Smooth muscle cell (in vitro differentiated cells): ENCODE data around the gene ITIH1. TPM values are rescaled to one million over a fixed set of nuclear protein-coding genes. Genes with fewer than 3 reads are reported as not detected.

Experiments used
- DNase-seq: peaks from one replicate; lab custom pipeline; 2025; ENCODE audit not compliant: unreplicated experiment; lab: John Stamatoyannopoulos, UW
- H2AFZ ChIP-seq: fragments of 200-600 bp; sonication (generic); 2 replicates; pipeline ENCODE4 v1.6.0; 2016; ENCODE audit warnings: antibody characterized with exemption, low read depth, mild to moderate bottlenecking
- H3F3A ChIP-seq: fragments of 200-600 bp; sonication (generic); 2 replicates; pipeline ENCODE4 v1.6.0; 2017; ENCODE audit warnings: antibody characterized with exemption, low read depth
- H3K27ac ChIP-seq: fragments of 200-600 bp; sonication (generic); 2 replicates; pipeline ENCODE4 v1.5.1; 2016; ENCODE audit warnings: low read depth, mild to moderate bottlenecking
- H3K27me3 ChIP-seq: fragments of 200-600 bp; sonication (generic); 2 replicates; pipeline ENCODE4 v1.6.1; 2016; ENCODE audit warnings: low read depth, mild to moderate bottlenecking
- H3K36me3 ChIP-seq: fragments of 200-600 bp; sonication (generic); 2 replicates; pipeline ENCODE4 v1.5.1; 2016; ENCODE audit warnings: low read depth
- H3K4me1 ChIP-seq: fragments of 200-600 bp; sonication (generic); 2 replicates; pipeline ENCODE4 v1.5.1; 2016; ENCODE audit warnings: low read depth
- H3K4me2 ChIP-seq: fragments of 200-600 bp; sonication (generic); 2 replicates; pipeline ENCODE4 v1.6.0; 2016; ENCODE audit warnings: mild to moderate bottlenecking
- H3K4me3 ChIP-seq: fragments of 200-600 bp; sonication (generic); 2 replicates; pipeline ENCODE4 v1.5.1; 2016; ENCODE audit warnings: mild to moderate bottlenecking
- H3K79me2 ChIP-seq: fragments of 200-600 bp; sonication (generic); 2 replicates; pipeline ENCODE4 v1.6.0; 2016; ENCODE audit warnings: low read depth, mild to moderate bottlenecking
- H3K9ac ChIP-seq: fragments of 200-600 bp; sonication (generic); 2 replicates; pipeline ENCODE4 v1.6.0; 2016; ENCODE audit warnings: low read depth
- H3K9me3 ChIP-seq: fragments of 200-600 bp; sonication (generic); replicated peaks from 2 replicates; pipeline ENCODE4 v1.5.1; 2016; ENCODE audit warnings: low read depth
- H4K20me1 ChIP-seq: fragments of 200-600 bp; sonication (generic); 2 replicates; pipeline ENCODE4 v1.6.0; 2016; ENCODE audit warnings: low read depth
- WGBS: methylation state at CpG from one replicate; pipeline ENCODE4 v1.1.7; 2016; ENCODE audit warnings: low lambda C conversion rate; 5-methylcytosine and 5-hydroxymethylcytosine counted together
- polyA plus RNA-seq: library from polyadenylated mRNA; unstranded; fragments of >200 nt; fragmentation: Nextera tagmentation; extraction: Ambion mirVana; gene quantifications from 2 replicates; pipeline ENCODE4 v1.2.1, GENCODE V29; 2016
- total RNA-seq: library from RNA; depleted of rRNA; stranded (reverse); fragments of >200 nt; gene quantifications from 2 replicates; pipeline ENCODE4 v1.2.3, GENCODE V29; 2014
- TF ChIP-seq, protein P1 (sequence below): fragments of 200-600 bp; sonication (generic); IDR thresholded peaks from 2 replicates; pipeline ENCODE4 v1.5.1; 2017; ENCODE audit warnings: borderline replicate concordance, mild to moderate bottlenecking, antibody characterized with exemption; ENCODE audit not compliant: insufficient read depth, poor library complexity, severe bottlenecking

The ITIH1 gene
- total and polyA plus RNA-seq, 2 experiments from 2014 or later: not detected

DNA sequence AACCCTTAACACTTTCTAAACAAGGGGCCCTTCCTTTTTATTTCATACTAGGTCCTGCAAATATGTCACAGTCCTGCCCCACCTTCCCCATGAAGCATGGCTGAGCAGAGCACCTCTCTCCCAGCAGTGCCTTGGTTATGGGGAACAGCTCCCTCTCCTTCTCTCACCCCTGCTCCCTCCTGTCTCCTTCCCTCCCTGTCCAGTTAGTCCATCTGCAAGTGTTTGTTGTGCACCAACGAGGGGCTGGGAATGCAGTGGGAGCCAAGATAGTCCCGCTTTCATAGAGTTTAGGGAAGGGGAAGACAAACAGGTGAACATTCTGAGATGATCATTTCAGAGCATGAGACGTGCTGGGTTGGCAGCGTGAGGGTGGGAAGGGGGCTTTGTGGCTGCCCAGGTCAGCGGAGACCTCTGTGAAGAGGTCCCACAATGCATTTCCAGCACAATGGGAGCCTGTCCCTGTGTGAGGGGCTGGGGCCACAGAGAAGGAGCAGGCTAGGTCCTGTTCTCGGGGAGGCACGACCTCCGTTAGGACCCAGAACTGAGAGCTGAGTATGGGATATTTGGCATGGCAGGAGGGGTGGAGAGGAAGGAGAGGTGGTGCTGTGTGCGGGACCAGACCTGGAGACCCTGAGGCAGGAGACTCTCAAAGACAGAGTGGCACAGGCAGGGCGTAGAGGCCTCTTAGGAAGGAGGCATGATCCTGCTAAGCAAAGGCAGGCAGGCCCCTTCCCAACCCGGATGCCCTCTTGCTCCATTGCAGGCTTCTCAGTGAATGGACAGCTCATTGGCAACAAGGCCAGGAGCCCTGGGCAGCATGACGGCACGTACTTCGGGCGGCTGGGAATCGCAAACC lies 11.7 kb downstream of the ITIH1 start:
- no peak overlapping the region for H3K4me3 ChIP-seq
- H3F3A ChIP-seq: no peaks in the 10 kb centered on the region
- H4K20me1 ChIP-seq: no peaks in the 10 kb centered on the region
- no peaks in the 10 kb centered on the region for H3K36me3 ChIP-seq
- WGBS: 90% methylated on average over 16 of the region's 16 CpGs
- H3K9me3 ChIP-seq: no peaks in the 10 kb centered on the region
- TF ChIP-seq, protein P1, sequence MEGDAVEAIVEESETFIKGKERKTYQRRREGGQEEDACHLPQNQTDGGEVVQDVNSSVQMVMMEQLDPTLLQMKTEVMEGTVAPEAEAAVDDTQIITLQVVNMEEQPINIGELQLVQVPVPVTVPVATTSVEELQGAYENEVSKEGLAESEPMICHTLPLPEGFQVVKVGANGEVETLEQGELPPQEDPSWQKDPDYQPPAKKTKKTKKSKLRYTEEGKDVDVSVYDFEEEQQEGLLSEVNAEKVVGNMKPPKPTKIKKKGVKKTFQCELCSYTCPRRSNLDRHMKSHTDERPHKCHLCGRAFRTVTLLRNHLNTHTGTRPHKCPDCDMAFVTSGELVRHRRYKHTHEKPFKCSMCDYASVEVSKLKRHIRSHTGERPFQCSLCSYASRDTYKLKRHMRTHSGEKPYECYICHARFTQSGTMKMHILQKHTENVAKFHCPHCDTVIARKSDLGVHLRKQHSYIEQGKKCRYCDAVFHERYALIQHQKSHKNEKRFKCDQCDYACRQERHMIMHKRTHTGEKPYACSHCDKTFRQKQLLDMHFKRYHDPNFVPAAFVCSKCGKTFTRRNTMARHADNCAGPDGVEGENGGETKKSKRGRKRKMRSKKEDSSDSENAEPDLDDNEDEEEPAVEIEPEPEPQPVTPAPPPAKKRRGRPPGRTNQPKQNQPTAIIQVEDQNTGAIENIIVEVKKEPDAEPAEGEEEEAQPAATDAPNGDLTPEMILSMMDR: no peak
- H2AFZ ChIP-seq: no peak overlapping the region
- H3K4me1 ChIP-seq: no peaks in the 10 kb centered on the region
- H3K79me2 ChIP-seq: no peaks in the 10 kb centered on the region
- H3K4me2 ChIP-seq: no peak overlapping the region
- no peaks in the 10 kb centered on the region for H3K27me3 ChIP-seq
- no peak overlapping the region for H3K9ac ChIP-seq
- H3K27ac ChIP-seq: no peak overlapping the region
- no peak for DNase-seq

DNA sequence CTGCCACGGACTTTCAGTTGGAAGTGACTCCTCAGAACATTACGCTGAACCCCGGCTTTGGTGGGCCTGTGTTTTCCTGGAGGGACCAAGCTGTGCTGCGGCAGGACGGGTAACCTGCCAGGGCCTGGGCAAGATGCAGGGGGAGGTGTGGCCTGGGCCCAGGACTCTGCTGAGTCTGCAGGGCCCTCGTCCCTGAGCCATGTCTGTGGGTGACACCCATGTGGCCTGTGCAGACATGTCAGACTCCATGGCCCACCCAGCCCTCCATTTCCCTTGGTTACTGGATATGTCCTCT lies 12.3 kb downstream of the ITIH1 start:
- Histone ChIP-seq H3K4me1 (no peaks in the 10 kb centered on the region), H3K27ac (no peak overlapping the region), H3K27me3 (no peaks in the 10 kb centered on the region), H4K20me1 (no peaks in the 10 kb centered on the region), H3K36me3 (no peaks in the 10 kb centered on the region), H3K79me2 (no peaks in the 10 kb centered on the region), H2AFZ (no peak overlapping the region), H3K9me3 (no peaks in the 10 kb centered on the region), H3F3A (no peaks in the 10 kb centered on the region), H3K4me2 (no peak overlapping the region), H3K9ac (no peak overlapping the region), H3K4me3 (no peak overlapping the region)
- WGBS: 95% methylated on average over 6 of the region's 6 CpGs
- TF ChIP-seq, protein P1: no peak
- DNase-seq: no peak

DNA sequence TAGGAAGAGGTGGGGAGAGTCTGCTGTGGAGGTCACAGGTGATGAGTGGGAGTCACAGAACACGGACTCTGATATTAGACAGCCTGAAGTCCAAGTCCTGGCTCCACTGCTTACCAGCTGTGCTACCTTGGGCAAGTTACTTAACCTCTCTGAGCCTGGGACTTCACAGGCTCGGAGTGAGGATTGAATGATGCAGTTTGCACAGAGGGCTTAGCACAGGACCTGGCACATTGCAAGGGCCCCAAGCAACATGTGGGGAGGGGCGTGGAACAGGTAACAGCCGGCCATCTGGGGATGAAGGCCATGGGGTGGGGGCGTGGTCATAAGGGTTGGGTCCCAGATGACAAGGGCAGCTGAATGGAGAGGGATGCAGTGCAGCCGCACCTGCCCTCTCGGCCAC lies 12.9 kb downstream of the ITIH1 start:
- Histone ChIP-seq H3K27me3 (no peaks in the 10 kb centered on the region), H2AFZ (no peak overlapping the region), H3K36me3 (no peaks in the 10 kb centered on the region), H3F3A (no peaks in the 10 kb centered on the region), H3K79me2 (no peaks in the 10 kb centered on the region), H3K27ac (no peak overlapping the region), H4K20me1 (no peaks in the 10 kb centered on the region), H3K9ac (no peak overlapping the region), H3K4me3 (no peak overlapping the region), H3K4me1 (no peaks in the 10 kb centered on the region), H3K9me3 (no peaks in the 10 kb centered on the region), H3K4me2 (no peak overlapping the region)
- DNase-seq: no peak
- TF ChIP-seq, protein P1: no peak
- WGBS: 83% methylated on average over 7 of the region's 7 CpGs

DNA sequence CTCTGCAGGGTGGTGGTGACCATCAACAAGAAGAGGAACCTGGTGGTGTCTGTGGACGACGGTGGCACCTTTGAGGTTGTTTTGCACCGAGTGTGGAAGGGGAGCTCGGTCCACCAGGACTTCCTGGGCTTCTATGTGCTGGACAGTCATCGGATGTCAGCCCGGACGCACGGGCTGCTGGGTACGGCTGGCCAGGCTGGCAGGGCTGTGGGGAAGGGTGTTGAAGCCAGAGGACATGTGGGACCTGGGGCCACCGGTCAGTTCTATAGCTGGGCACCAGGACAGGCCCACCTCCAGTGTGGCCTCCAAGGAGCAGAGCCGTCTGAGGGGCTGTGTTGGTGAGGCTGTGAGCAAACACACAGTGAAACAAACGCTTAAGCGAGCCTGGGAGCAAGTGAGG lies 13.3 kb downstream of the ITIH1 start:
- Histone ChIP-seq H3F3A (no peaks in the 10 kb centered on the region), H3K9me3 (no peaks in the 10 kb centered on the region), H2AFZ (no peak overlapping the region), H3K4me2 (no peak overlapping the region), H3K79me2 (no peaks in the 10 kb centered on the region), H3K27me3 (no peaks in the 10 kb centered on the region), H3K4me1 (no peaks in the 10 kb centered on the region), H3K27ac (no peak overlapping the region), H3K36me3 (no peaks in the 10 kb centered on the region), H3K4me3 (no peak overlapping the region), H4K20me1 (no peaks in the 10 kb centered on the region), H3K9ac (no peak overlapping the region)
- 97% methylated on average over 13 of the region's 13 CpGs for WGBS
- TF ChIP-seq, protein P1: no peak
- DNase-seq: no peak
